Measurements from ENCODE around the gene TTC27.
"Not testable (repeated sequence)": the region's sequence is repeated elsewhere in the genome, so short reads cannot be mapped to it uniquely, and the experiment has no call there.

Gene TTC27

GRCh38 chr2:32719933-32720716 lies 92.3 kb downstream of the TTC27 start:
- no peak for DNase-seq (ENCODE audit: low spot score)

GRCh38 chr2:32720771-32721170 lies 92.9 kb downstream of the TTC27 start:
- no peak for DNase-seq (ENCODE audit: low spot score)

DNA sequence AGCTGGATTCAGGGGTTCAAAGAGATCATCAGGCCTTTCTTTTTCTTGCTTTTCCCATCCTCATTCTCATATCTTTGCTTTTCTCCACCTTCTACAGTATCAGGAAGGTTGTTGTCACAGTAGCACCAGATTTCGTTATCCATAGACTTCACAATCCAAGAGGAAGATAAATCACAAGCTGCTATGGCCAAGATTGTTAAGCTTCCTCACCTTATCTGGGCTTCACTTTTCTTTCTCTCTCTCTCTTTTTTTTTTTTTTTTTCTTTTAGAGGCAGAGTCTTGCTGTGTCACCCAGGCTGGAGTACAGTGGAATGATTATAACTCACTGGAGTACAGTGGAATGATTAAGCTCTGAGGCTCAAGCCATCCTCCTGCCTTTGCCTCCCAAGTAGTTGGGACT lies 93.5 kb downstream of the TTC27 start:
- DNase-seq (ENCODE audit: low spot score) = no peak

GRCh38 chr2:32723467-32724079 lies 95.7 kb downstream of the TTC27 start:
- DNase-seq (ENCODE audit: low spot score) = no peak

GRCh38 chr2:32726678-32727077 lies 98.8 kb downstream of the TTC27 start:
- not testable (repeated sequence) for DNase-seq (ENCODE audit: low spot score)

GRCh38 chr2:32727157-32727556 lies 99.3 kb downstream of the TTC27 start:
- DNase-seq (ENCODE audit: low spot score) = no peak

DNA sequence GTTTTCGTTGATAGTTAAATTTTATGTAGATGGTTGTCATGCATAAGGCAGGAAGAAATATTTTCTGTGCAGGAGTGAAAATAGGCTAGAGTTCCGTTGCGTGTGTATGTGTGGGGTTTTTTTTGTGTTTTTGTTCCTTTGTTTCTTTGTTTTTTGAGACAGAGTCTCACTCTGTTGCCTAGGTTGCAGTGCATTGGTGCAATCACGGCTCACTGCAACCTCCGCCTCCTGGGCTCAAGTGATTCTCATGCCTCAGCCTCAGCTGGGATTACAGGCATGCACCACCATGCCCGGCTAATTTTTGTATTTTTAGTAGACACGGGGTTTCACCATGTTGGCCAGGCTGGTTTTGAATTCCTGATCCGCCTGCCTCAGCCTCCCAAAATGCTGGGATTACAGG lies 103.1 kb downstream of the TTC27 start:
- DNase-seq (ENCODE audit: low spot score) = not testable (repeated sequence)

DNA sequence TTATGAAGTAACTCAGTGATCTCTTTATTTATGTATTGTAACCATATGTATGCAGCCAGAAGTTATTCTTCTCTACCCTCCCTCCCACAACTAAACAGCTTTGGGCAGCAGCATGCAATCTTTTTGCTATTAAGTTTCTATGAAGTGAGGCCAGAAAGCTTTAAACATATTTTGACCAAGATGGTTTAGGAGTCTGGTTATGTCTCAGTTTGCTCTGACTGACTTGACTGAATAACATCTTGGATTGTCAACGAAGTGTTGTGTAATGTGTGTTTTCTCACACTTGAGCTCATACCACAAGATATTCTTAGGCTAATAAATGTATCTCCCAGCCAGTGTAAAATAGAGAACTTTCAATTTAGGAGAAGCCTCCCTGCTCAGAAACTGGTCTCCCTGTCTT lies 104.3 kb downstream of the TTC27 start:
- DNase-seq (ENCODE audit: low spot score) = no peak

DNA sequence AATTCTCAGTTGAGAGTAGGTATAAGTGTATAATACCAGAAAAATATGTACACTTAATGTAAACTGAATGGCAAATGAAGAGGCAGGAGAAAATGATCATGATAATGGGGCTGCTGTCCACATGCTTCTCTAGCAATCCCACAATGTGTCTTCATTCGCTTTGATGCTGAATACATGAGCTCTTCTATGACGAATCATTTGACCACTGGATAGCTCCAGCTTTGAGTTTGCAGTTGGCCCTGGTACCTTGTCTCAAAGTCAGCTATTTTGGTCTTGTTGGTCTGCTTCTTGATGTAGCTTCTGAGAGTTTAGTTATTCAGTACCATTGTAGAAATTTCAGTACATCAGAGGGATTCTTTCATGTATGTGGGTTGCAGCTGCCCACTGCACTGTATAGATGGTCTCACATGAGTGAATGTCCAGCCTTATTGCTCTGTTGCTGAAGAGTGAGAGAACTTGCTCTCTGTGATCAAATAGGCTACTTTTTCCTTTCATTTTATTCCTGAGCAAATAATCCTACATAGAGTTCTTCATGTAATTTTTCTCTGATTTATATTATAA lies 105.1 kb downstream of the TTC27 start:
- DNase-seq (ENCODE audit: low spot score) = no peak

GRCh38 chr2:32735348-32735747 lies 107.5 kb downstream of the TTC27 start:
- no peak for DNase-seq (ENCODE audit: low spot score)

- no peak for DNase-seq (ENCODE audit: low spot score)
Observed at GRCh38 chr2:32738939-32739338, 111.1 kb downstream of the TTC27 start.

GRCh38 chr2:32739664-32740063 lies 111.8 kb downstream of the TTC27 start:
- no peak for DNase-seq (ENCODE audit: low spot score)

- DNase-seq (ENCODE audit: low spot score) = no peak
Observed at GRCh38 chr2:32741575-32741974, 113.7 kb downstream of the TTC27 start.

DNA sequence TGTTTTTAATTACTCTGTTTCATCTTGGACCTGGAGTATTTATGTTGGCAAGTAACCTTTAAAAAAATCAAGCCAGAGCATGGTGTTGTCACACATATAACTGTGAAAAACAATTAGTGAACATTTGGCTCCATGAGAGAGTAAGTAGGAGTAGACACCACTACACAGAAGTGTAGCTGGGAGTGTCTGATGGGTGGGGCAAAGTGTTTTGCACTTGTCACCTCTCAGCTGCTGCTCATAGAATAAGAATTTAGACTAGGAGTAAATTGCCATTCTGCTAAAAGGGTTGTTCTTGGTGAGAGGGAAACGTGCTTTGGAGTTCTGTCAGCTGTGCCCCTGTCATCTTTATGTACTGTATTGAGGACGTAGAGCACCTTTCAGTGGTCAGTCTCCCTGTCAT lies 114.5 kb downstream of the TTC27 start:
- DNase-seq (ENCODE audit: low spot score) = no peak

GRCh38 chr2:32743480-32744236 lies 115.8 kb downstream of the TTC27 start:
- no peak for DNase-seq (ENCODE audit: low spot score)

DNA sequence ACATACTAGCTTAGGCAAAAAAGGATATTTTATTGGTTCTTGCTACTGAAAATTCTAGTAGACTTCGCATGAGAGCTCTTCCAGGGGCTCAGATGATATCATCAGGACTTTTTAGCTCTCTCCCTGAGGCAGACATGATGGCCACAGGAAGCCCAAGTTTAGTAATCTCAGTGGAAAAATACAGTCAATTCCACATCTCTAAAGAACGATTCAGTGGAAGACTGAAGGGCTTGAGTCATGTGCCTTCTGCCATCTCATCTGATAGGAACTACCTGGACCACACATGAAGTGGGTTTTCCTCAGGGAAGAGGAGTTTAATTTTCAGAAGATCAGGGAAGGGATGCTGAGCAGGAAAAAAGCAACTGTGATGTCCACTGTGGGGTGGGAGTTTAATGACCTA lies 117.3 kb downstream of the TTC27 start:
- no peak for DNase-seq (ENCODE audit: low spot score)

DNA sequence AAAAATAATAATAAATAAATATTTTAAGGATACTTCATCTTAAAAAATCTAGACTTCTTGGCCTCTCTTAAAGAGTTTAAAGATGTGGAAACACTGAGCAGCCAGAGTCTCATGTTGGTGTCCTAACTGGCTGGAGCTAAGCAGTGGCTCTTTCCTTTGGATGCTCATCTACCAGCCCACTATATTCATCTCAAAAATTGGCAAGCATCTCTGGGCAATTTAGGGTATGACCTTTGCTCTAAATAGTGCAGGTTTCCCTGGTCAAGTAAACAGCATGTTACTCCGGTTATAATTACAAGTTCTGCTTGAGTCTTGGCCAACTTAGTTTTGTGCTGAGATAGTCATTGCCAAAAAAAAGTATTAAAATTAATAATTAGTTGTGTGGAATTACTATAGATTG lies 117.8 kb downstream of the TTC27 start:
- DNase-seq (ENCODE audit: low spot score) = no peak

GRCh38 chr2:32746669-32747068 lies 118.8 kb downstream of the TTC27 start:
- no peak for DNase-seq (ENCODE audit: low spot score)

DNA sequence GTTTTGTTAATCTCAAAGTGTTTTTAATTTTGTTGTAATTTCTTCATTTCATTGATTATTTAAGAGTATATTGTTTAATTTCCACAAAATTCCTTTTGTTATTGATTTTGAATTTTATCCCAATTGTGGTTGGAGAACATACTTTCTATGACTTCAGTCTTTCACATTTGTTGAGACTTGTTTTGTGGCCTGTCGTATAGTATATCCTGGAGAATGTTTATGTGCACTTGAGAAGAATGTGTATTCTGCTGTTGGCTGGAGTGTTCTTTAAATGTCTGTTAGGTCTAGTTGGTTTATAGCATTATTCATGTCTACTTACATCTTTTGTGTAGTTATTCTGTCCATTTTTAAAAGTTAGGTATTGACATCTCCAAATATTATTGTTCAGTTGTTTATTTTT lies 120.3 kb downstream of the TTC27 start:
- DNase-seq (ENCODE audit: low spot score) = no peak

DNA sequence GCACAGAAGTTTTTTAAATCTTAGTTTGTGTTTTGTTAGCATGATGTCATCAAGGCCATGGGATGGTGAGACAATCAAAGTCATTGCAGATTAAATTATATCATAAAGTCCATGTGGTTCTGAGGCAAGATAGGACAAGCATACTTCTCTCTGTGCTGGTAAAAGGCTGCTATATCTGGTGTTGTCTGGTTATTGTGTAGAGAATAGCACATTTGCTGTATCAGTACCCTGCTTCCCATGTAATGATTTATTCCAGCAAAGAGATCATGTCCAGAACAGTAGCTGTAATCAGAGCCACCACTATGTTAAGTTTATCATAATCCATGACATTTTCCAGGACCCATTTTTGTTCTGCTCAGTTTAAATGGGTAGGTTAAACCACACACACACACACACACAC lies 123.0 kb downstream of the TTC27 start:
- DNase-seq (ENCODE audit: low spot score) = no peak

- DNase-seq (ENCODE audit: low spot score) = no peak
Observed at GRCh38 chr2:32752205-32752604, 124.4 kb downstream of the TTC27 start.

- no peak for DNase-seq (ENCODE audit: low spot score)
Observed at GRCh38 chr2:32752952-32753351, 125.1 kb downstream of the TTC27 start.

- DNase-seq (ENCODE audit: low spot score) = not testable (repeated sequence)
Observed at GRCh38 chr2:32754676-32755075, 126.8 kb downstream of the TTC27 start.
